Measurements from ENCODE around the gene KCNH4. TPM values are rescaled to one million over a fixed set of nuclear protein-coding genes. Genes with fewer than 3 reads are reported as not detected.

The KCNH4 gene
- polyA plus RNA-seq, 3 donors = 0.05 TPM; not detected in 2

- H3K4me3 ChIP-seq (replicated peaks in 1 of 3; ENCODE audit: low read depth in 2 of 3, low read length in 3 of 3) = no peak overlapping the region
- H3K27ac ChIP-seq (ENCODE audit: low read depth in 1 of 2, low read length in 2 of 2) = no peak overlapping the region
- no peaks in the 10 kb centered on the region for H3K9me3 ChIP-seq (replicated peaks in 1 of 2; ENCODE audit: control insufficient read depth in 1 of 2, insufficient read depth in 1 of 2, low read length in 2 of 2)
- H3K27me3 Mint-ChIP-seq (ENCODE audit: low read depth in 3 of 3) = peaks cover 1 to 5% (median 2%) of the 10 kb centered on the region in 3 donors
- no peak overlapping the region for H3K4me3 Mint-ChIP-seq
- WGBS (ENCODE audit: insufficient coverage) = 96% methylated on average over 4 of the region's 6 CpGs
- H3K4me1 ChIP-seq (ENCODE audit: control insufficient read depth in 1 of 2, insufficient read depth in 2 of 2, low read length in 2 of 2) = peaks cover 34 to 43% of the 10 kb centered on the region in 2 donors
- no peaks in the 10 kb centered on the region for H3K27me3 ChIP-seq (ENCODE audit: control insufficient read depth in 2 of 2, insufficient read depth in 2 of 2, low read length in 2 of 2)
- H4K20me1 ChIP-seq (ENCODE audit: insufficient read depth, low read length) = no peaks in the 10 kb centered on the region
- no peaks in the 10 kb centered on the region for H3K79me2 ChIP-seq (ENCODE audit: insufficient read depth, low read length)
- intact Hi-C loops (cut with micrococcal nuclease) = no loop called here
- DNase-seq = no peak
- H3K4me2 ChIP-seq (replicated peaks; ENCODE audit: extremely low read depth, low read length, poor library complexity, severe bottlenecking) = no peak overlapping the region
- H3K36me3 ChIP-seq (replicated peaks in 1 of 2; ENCODE audit: control insufficient read depth in 1 of 2, insufficient read depth in 2 of 2, low read length in 2 of 2) = no peaks in the 10 kb centered on the region
- H3K36me3 Mint-ChIP-seq = no peaks in the 10 kb centered on the region
- peaks cover 37% of the 10 kb centered on the region for H3K4me1 Mint-ChIP-seq
- H3K27ac Mint-ChIP-seq = no peak overlapping the region
- peaks cover 0 to 2% (median 0%) of the 10 kb centered on the region in 7 donors for H3K9me3 Mint-ChIP-seq
- no peak overlapping the region for H2AFZ ChIP-seq (ENCODE audit: insufficient read depth, low read depth, low read length, poor library complexity, severe bottlenecking)
- TF ChIP-seq CTCF (IDR thresholded peaks at IDR 0.05) = no peak
- no peak overlapping the region for H3K9ac ChIP-seq (ENCODE audit: insufficient read depth, low read length, poor library complexity, severe bottlenecking)
These were observed 15.2 kb downstream of the KCNH4 start for GRCh38 chr17:42165751-42166150.

GRCh38 chr17:42163696-42164407 is 17.1 kb downstream of the KCNH4 start:
- Histone ChIP-seq H3K27me3 (ENCODE audit: control insufficient read depth in 2 of 2, insufficient read depth in 2 of 2, low read length in 2 of 2) (no peaks in the 10 kb centered on the region), H3K9ac (ENCODE audit: insufficient read depth, low read length, poor library complexity, severe bottlenecking) (no peak overlapping the region), H3K4me1 (ENCODE audit: control insufficient read depth in 1 of 2, insufficient read depth in 2 of 2, low read length in 2 of 2) (peaks cover 34 to 46% of the 10 kb centered on the region in 2 donors), H3K79me2 (ENCODE audit: insufficient read depth, low read length) (no peaks in the 10 kb centered on the region), H3K27ac (ENCODE audit: low read depth in 1 of 2, low read length in 2 of 2) (no peak overlapping the region), H2AFZ (ENCODE audit: insufficient read depth, low read depth, low read length, poor library complexity, severe bottlenecking) (no peak overlapping the region), H3K4me2 (replicated peaks; ENCODE audit: extremely low read depth, low read length, poor library complexity, severe bottlenecking) (no peak overlapping the region), H3K36me3 (replicated peaks in 1 of 2; ENCODE audit: control insufficient read depth in 1 of 2, insufficient read depth in 2 of 2, low read length in 2 of 2) (no peaks in the 10 kb centered on the region), H3K4me3 (replicated peaks in 1 of 3; ENCODE audit: low read depth in 2 of 3, low read length in 3 of 3) (no peak overlapping the region), H3K9me3 (replicated peaks in 1 of 2; ENCODE audit: control insufficient read depth in 1 of 2, insufficient read depth in 1 of 2, low read length in 2 of 2) (no peaks in the 10 kb centered on the region), H4K20me1 (ENCODE audit: insufficient read depth, low read length) (no peaks in the 10 kb centered on the region)
- DNase-seq = no peak
- Mint-ChIP-seq H3K27me3 (ENCODE audit: low read depth in 3 of 3) (peaks cover 1 to 5% (median 2%) of the 10 kb centered on the region in 3 donors), H3K36me3 (no peaks in the 10 kb centered on the region), H3K27ac (no peak overlapping the region), H3K9me3 (peaks cover 0 to 2% (median 0%) of the 10 kb centered on the region in 7 donors), H3K4me3 (no peak overlapping the region), H3K4me1 (peaks cover 37% of the 10 kb centered on the region)
- WGBS (ENCODE audit: insufficient coverage) = 82% methylated on average over 7 of the region's 22 CpGs
- intact Hi-C loops (cut with micrococcal nuclease) = no loop called here
- no peak for TF ChIP-seq CTCF (IDR thresholded peaks at IDR 0.05)

All from CD14-positive monocyte (primary cell).